OCI-LY3 (cell line): Measurements from ENCODE around the gene OGT.

ENCODE experiments used
- H2AFZ ChIP-seq: fragments of 200-600, 300-600 bp; shearing (Covaris generic); 2 replicates; pipeline ENCODE4 v1.6.0; 2014; ENCODE audit warnings: antibody characterized with exemption, low read depth, low read length
- H3K27ac ChIP-seq: fragments of 200-600, 300-600 bp; sonication (generic); 2 replicates; pipeline ENCODE4 v1.5.1; 2014; ENCODE audit warnings: mild to moderate bottlenecking, low read length, moderate library complexity, mixed read lengths
- H3K27me3 ChIP-seq: fragments of 200-600, 300-600 bp; sonication (generic); 2 replicates; pipeline ENCODE4 v1.6.1; 2014; ENCODE audit warnings: low read depth, low read length, mixed read lengths
- H3K36me3 ChIP-seq: fragments of 200-600, 300-600 bp; sonication (generic); replicated peaks from 2 replicates; pipeline ENCODE3; 2014; ENCODE audit warnings: low read depth, low read length, mixed read lengths
- H3K4me1 ChIP-seq: fragments of 300-600, 200-600 bp; sonication (generic); 2 replicates; pipeline ENCODE4 v1.6.1; 2014; ENCODE audit warnings: low read length, mixed read lengths
- H3K4me2 ChIP-seq: fragments of 200-600, 300-600 bp; sonication (generic); 2 replicates; pipeline ENCODE4 v1.6.1; 2014; ENCODE audit warnings: low read length, mixed read lengths
- H3K4me3 ChIP-seq: fragments of 300-600, 200-600 bp; sonication (generic); 2 replicates; pipeline ENCODE4 v1.5.1; 2014; ENCODE audit warnings: antibody characterized with exemption, mild to moderate bottlenecking, low read length, moderate library complexity
- H3K79me2 ChIP-seq: fragments of 300-600, 200-600 bp; shearing (Covaris generic); 2 replicates; pipeline ENCODE4 v1.6.1; 2014; ENCODE audit warnings: mild to moderate bottlenecking, low read length, mixed read lengths
- H3K9ac ChIP-seq: fragments of 300-600, 200-600 bp; shearing (Covaris generic); 2 replicates; pipeline ENCODE4 v1.6.0; 2014; ENCODE audit warnings: mild to moderate bottlenecking, low read length, moderate library complexity
- H3K9me3 ChIP-seq: fragments of 200-600, 300-600 bp; shearing (Covaris generic); 2 replicates; pipeline ENCODE4 v1.6.1; 2014; ENCODE audit warnings: low read length, mixed read lengths; ENCODE audit not compliant: insufficient read depth
- H4K20me1 ChIP-seq: fragments of 200-600, 300-600 bp; sonication (generic); 2 replicates; pipeline ENCODE4 v1.6.1; 2016; ENCODE audit warnings: low read length, mixed read lengths; ENCODE audit not compliant: insufficient read depth
- EZH2phosphoT487 ChIP-seq: fragments of 200-600 bp; shearing (Covaris generic); IDR thresholded peaks from 2 replicates; pipeline ENCODE4 v1.6.1; 2018; ENCODE audit warnings: antibody characterized with exemption, mixed run types, low read depth
- TF ChIP-seq, protein P1 (sequence below): fragments of 200-600, 300-600 bp; sonication (generic); IDR thresholded peaks from 2 replicates; pipeline ENCODE4 v1.5.1; 2014; ENCODE audit warnings: antibody characterized with exemption, low read length, low read depth

OGT gene

DNA sequence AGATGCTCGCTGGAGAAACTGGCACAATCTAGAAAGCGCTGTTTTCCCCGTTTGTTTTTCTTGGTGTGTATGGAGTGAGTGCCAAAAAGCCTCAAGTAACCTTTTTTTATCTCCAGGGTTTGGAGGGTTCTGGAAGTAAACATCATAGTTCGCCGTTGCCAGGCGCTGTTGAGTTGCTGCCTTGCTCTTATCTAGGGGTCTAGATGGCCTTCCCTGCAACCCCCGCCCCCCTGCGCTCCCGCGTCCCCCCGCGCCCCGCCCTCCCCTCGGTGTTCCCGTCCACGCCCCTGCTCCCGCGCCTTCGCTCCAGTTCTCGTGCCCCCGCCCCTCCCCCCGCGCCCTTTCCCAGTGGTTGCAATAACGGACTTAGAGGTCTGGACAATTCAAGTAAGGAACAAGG lies 44.8 kb downstream of the OGT start:
- peaks cover 43% of the 10 kb centered on the region for H3K36me3 ChIP-seq
- no peaks in the 10 kb centered on the region for H3K9me3 ChIP-seq
- no peak overlapping the region for H2AFZ ChIP-seq
- H3K9ac ChIP-seq, result no peak overlapping the region
- no peak overlapping the region for H3K27ac ChIP-seq
- no peaks in the 10 kb centered on the region for H3K27me3 ChIP-seq
- H3K4me2 ChIP-seq, result no peak overlapping the region
- no peak overlapping the region for H3K4me3 ChIP-seq
- H3K4me1 ChIP-seq, result no peaks in the 10 kb centered on the region
- peaks cover 7% of the 10 kb centered on the region; the same call in 1 of the 2 replicates for H3K79me2 ChIP-seq
- no peak for TF ChIP-seq EZH2phosphoT487
- no peaks in the 10 kb centered on the region for H4K20me1 ChIP-seq

DNA sequence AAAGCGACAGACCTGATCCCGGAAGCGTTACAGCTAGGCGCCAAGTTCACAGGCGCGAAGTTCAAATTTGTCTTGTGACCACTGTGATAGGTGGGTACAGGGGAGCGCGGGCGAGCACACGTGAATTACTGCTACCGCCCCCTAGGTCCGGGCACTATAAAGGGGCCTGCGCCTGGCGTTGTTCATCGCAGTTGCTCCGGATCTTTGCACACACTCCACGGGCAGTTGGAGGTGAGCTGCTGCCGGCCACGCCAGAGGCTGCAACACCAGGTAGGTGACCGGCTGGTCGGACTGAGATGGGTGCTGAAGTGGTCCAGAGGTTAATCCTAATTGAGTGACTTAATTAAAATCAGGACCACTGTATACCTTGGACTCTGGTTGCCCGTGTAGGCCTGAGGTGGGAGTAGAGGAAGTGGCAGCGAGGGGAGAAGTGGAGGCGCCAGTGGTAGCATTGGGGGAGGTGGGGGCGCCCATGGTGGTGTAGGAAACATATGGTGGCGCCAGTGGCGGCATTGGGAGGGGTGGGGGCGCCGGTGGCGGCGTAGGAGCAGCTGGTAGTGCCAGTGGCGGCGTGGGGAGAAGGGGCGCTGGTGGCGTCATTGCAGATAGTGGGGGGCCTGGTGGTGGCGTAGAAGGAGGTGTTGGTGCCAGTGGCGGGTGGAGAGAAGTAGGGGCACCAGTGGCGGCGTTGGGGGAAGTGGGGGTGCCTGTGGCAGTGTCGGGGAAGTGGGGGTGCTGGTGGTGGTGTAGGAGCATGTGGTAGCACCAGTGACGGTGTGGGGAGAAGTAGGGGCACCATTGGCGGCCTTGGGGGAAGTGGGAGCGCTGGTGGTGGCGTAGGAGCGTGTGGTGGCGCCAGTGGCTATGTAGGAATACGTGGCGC lies 45.6 kb downstream of the OGT start, which contains the start of gene GCNA:
TSS of gene GCNA (plus strand) at position 185 of the 883 bp plus-strand sequence. CDS start 2,385 bp downstream, outside the sequence.
- H3K27ac ChIP-seq, result no peak within 1 kb of the TSS
- no peaks in the 10 kb centered on the region for H3K4me1 ChIP-seq
- H3K79me2 ChIP-seq, result peaks cover 7% of the 10 kb centered on the region; the same call in 1 of the 2 replicates
- H3K9ac ChIP-seq, result no peak within 1 kb of the TSS
- no peaks in the 10 kb centered on the region for H4K20me1 ChIP-seq
- no peak within 1 kb of the TSS for H3K4me2 ChIP-seq
- no peaks in the 10 kb centered on the region for H3K9me3 ChIP-seq
- no peaks in the 10 kb centered on the region for H3K27me3 ChIP-seq
- no peak within 1 kb of the TSS for H3K4me3 ChIP-seq
- peaks cover 37% of the 10 kb centered on the region for H3K36me3 ChIP-seq
- no peak for TF ChIP-seq EZH2phosphoT487
- TF ChIP-seq, protein P1, sequence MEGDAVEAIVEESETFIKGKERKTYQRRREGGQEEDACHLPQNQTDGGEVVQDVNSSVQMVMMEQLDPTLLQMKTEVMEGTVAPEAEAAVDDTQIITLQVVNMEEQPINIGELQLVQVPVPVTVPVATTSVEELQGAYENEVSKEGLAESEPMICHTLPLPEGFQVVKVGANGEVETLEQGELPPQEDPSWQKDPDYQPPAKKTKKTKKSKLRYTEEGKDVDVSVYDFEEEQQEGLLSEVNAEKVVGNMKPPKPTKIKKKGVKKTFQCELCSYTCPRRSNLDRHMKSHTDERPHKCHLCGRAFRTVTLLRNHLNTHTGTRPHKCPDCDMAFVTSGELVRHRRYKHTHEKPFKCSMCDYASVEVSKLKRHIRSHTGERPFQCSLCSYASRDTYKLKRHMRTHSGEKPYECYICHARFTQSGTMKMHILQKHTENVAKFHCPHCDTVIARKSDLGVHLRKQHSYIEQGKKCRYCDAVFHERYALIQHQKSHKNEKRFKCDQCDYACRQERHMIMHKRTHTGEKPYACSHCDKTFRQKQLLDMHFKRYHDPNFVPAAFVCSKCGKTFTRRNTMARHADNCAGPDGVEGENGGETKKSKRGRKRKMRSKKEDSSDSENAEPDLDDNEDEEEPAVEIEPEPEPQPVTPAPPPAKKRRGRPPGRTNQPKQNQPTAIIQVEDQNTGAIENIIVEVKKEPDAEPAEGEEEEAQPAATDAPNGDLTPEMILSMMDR, result no peak
- no peak within 1 kb of the TSS for H2AFZ ChIP-seq

DNA sequence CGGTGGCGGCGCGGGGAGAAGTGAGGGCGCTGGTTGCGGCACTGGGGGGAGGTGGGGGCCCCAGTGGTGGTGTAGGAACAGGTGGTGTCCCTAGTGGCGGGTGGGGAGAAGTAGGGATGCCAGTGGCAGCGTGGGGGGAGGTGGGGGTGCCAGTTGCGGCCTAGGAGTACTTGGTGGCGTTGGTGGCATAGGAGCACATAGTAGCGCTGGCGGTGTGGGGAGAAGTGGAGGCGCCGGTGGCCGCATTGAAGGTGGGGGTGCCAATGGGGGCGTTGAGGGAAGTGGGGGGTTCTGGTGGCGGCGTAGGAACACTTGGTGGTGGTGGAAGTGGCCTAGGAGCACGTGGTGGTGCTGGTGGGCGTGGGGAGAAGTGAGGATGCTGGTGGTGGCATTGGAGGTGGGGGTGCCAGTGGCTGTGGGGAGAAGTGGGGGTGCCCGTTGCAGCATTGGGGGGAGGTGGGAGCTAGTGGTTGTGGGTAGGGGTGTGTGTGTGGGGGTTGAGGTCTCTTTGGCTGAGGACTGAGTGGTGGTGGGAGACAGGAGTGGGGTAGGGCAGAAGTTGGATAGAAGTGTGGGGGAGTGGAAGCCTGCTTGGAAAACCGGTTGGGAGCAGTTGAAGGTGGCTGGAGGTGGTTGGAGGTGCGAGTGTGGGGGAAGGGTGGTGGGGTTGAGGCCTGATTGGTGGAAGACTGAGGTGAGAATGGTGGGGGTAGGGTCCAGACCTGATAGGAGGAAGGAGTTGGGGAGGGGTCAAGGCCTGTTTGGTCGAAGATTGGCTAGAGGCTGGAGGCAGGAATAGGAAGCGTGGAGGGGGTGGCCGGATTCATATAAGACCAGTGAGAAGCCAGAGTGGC lies 46.5 kb downstream of the OGT start:
- Histone ChIP-seq H3K4me2 (no peak overlapping the region), H3K36me3 (peaks cover 28% of the 10 kb centered on the region), H2AFZ (no peak overlapping the region)

DNA sequence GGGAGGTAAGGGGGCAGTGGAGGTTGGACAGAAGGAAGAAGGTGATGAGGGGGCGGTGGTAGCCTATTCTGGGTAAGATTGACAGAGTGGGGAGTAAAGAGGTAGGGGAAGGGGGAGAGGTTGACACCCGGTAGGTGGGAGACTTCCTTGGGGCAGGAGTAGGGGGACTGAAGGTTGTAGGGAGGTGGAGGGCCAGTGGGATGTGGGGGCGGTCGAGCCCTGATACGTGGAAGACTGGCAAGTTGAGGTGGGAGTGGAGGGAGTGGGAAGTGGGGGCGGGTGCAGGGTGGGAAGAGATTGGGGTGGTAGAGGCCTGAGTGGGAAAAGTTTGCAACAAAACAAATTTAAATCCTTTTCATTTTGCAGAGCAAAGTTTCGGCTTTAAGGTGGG lies 47.1 kb downstream of the OGT start:
- no peak overlapping the region for H3K27ac ChIP-seq
- H3K4me3 ChIP-seq, result no peak overlapping the region
- no peaks in the 10 kb centered on the region for H3K9me3 ChIP-seq
- H2AFZ ChIP-seq, result no peak overlapping the region
- no peak overlapping the region for H3K9ac ChIP-seq
- no peaks in the 10 kb centered on the region for H3K4me1 ChIP-seq
- peaks cover 7% of the 10 kb centered on the region; the same call in 1 of the 2 replicates for H3K79me2 ChIP-seq
- H4K20me1 ChIP-seq, result no peaks in the 10 kb centered on the region
- TF ChIP-seq, protein P1, result no peak
- TF ChIP-seq EZH2phosphoT487, result no peak
- no peak overlapping the region for H3K4me2 ChIP-seq
- no peaks in the 10 kb centered on the region for H3K27me3 ChIP-seq
- H3K36me3 ChIP-seq, result peaks cover 23% of the 10 kb centered on the region

More for the DNA sequence above, 46.5 kb downstream of the OGT start:
- no peak overlapping the region for H3K27ac ChIP-seq
- H4K20me1 ChIP-seq, result no peaks in the 10 kb centered on the region
- H3K4me3 ChIP-seq, result no peak overlapping the region
- no peaks in the 10 kb centered on the region for H3K4me1 ChIP-seq
- peaks cover 7% of the 10 kb centered on the region; the same call in 1 of the 2 replicates for H3K79me2 ChIP-seq
- no peaks in the 10 kb centered on the region for H3K9me3 ChIP-seq
- no peaks in the 10 kb centered on the region for H3K27me3 ChIP-seq
- H3K9ac ChIP-seq, result no peak overlapping the region
- no peak for TF ChIP-seq EZH2phosphoT487
- TF ChIP-seq, protein P1, result no peak
